Esophagus squamous epithelium (tissue), 4 donors: ENCODE results near the gene CD96.

ENCODE experiments used
- CTCF ChIP-seq, 6 experiments: fragments of 450-650 bp in 4 of 6; fragments of 200-600 bp in 2 of 6; sonication (generic) in 2 of 6; IDR thresholded peaks; one replicate each; pipeline ENCODE4 v1.5.1; 2016 to 2019; ENCODE audit warnings: antibody characterized with exemption in 6 of 6, mild to moderate bottlenecking in 4 of 6, moderate library complexity in 4 of 6
- POLR2A ChIP-seq, 4 donors: fragments of 450-650 bp; IDR thresholded peaks; one replicate each; pipeline ENCODE4 v1.6.1; 2017; ENCODE audit warnings: antibody characterized with exemption in 4 of 4, mild to moderate bottlenecking in 4 of 4, moderate library complexity in 3 of 4

GRCh38 chr3:111652492-111653180, 110.6 kb downstream of the CD96 start:
- TF ChIP-seq CTCF (IDR thresholded peaks at IDR 0.05) (no peak), POLR2A (IDR thresholded peaks at IDR 0.05) (no peak)
